AG09319 (cell line): ENCODE data around the gene RCOR2.

Source experiments
- DNase-seq: peaks from one replicate; pipeline ENCODE4 v3.0.0-alpha.2; 2010; ENCODE audit warnings: low read depth; ENCODE audit errors: extremely low read depth
- TF ChIP-seq, protein P1 (sequence below): IDR thresholded peaks from 2 replicates; pipeline ENCODE4 v1.5.1; 2011; ENCODE audit warnings: low read depth, mild to moderate bottlenecking, inconsistent platforms, low read length, moderate library complexity

Gene RCOR2

DNA sequence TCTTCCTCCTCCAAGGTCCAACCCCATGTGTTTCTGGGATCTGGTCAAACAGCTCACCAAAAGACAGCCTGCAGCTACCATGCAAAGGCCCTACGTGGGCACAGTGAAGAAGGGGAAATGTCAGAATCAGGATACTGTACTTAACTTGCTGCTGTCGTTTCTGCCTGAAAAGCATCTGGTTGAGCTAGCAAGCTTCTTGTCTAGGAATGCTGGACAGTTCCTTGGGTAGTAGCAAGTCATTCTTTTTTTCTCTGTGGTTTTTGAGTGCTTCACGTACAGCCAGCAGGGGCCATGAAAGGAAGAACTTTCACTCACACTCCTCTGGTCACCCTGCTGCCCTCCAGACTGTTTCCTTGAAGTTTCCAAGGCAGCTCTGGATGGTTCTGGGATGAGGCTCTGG is 24.7 kb downstream of the RCOR2 start:
- TF ChIP-seq, protein P1, sequence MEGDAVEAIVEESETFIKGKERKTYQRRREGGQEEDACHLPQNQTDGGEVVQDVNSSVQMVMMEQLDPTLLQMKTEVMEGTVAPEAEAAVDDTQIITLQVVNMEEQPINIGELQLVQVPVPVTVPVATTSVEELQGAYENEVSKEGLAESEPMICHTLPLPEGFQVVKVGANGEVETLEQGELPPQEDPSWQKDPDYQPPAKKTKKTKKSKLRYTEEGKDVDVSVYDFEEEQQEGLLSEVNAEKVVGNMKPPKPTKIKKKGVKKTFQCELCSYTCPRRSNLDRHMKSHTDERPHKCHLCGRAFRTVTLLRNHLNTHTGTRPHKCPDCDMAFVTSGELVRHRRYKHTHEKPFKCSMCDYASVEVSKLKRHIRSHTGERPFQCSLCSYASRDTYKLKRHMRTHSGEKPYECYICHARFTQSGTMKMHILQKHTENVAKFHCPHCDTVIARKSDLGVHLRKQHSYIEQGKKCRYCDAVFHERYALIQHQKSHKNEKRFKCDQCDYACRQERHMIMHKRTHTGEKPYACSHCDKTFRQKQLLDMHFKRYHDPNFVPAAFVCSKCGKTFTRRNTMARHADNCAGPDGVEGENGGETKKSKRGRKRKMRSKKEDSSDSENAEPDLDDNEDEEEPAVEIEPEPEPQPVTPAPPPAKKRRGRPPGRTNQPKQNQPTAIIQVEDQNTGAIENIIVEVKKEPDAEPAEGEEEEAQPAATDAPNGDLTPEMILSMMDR, result no peak; the same call in 1 of the 2 replicates
- DNase-seq, result no peak

DNA sequence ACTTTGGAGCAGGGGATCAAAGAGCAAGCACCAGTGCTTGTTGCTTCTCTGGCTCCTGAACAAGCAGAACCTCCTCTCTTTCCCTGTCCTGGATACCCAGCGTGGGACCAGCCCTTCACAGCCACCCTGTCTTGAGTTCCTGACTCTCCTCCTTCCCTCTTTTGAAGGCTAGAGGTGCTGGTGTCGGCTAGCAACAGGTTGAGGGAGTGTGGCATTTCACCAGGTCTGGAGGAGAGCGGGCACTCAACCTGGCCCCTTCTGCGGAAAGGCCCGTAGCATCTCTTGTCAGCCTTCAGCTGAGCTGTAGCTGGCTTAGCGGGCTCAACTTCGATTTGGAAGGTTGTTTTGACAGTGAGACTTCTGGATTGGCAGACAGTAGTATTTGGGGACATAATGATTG is 26.6 kb downstream of the RCOR2 start:
- TF ChIP-seq, protein P1, result no peak
- no peak for DNase-seq

DNA sequence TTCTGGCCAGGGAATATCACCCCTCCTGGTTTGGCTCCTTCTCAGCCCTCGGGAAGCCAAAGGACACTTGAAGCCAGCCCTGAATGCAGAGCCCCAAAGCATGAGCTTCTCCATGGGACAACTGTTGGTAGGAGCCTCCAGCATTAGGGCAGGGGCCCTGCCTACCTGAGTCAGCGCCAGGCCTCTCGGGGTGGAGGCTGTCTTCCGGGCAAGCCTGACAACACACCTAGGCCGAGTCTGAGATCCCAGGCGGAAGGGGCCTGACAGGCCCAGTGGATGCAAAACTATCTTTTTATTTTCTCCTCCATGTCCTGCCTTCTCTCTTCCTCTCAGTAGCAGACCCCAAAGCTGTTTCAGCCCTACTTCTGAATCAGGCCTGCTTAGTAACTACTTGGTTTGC is 27.6 kb downstream of the RCOR2 start:
- TF ChIP-seq, protein P1, result no peak
- DNase-seq, result no peak

DNA sequence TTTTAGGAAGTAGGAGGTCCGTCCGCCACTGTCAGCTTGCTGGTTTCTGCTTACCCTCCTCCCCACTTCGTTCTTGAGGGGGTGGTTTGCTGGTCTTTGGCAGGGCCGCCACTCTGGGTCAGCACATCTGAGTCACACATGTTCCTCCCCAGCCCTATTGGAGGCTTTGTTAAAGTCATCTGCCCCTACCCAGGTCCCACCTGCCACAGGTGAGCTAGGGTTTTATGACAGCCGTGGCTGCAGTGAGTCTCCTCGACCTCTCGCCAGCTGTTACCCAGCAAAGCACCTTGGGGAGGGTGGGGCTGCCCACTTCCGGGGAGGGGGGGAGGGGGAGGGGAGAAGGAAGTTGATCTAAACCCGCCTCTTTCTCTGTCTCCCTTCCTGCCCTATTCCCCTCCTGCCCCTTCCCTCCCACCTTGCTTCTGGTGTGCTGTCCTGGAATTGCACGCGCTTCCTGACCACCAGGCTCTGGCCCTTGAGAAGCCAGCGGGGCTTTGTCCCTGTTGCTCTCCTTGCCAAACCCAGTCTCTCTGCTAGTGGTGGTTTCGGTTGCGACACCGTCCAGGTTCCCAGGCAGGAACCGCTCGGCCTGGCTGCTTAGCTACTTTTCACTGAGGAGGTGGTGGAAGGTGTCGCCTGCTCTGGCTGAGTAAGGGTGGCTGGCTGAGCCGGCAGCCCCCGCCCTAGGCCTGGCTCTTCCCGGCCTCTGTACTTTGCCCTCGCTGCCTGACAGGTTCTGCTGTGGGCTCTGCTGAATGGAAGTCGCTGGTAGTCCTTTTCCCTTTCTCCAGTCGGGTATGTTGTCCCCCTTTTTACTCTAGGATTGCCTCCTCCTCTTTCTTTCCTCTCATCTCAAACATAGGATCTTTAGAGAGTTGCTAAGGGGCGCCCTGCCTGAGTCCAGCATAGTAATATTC is 28.5 kb downstream of the RCOR2 start:
- TF ChIP-seq, protein P1, result no peak
- no peak for DNase-seq

DNA sequence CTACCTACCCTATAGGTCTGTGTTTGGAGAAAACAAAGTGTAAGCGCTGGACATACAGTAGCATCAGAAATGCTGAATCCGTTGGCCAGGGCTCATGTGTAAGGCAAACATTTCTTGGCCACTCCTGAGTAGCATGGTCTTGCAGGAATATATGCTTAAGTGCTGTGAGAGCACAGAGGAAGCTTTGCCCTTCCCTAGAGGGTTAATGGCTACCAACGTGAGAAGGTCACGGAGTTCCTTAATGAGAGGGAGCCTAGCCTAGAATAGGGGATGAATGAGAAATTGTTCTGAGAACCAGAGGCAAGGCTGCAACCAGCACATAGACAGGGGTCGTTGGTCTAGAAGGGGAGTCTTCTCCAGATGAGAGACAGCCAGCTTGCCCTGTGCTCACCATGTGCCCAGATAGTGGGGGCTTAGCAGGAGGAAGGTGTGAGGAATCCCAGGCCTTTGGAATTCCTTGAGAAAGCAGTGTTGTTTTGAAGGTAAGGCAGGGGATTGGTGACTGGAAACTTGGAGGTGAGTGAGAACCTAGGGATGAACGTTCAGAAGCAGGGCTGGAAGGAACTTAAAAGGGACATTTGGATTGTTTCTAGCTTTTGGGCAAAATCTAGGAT is 29.5 kb downstream of the RCOR2 start:
- no peak for DNase-seq
- TF ChIP-seq, protein P1, result no peak

DNA sequence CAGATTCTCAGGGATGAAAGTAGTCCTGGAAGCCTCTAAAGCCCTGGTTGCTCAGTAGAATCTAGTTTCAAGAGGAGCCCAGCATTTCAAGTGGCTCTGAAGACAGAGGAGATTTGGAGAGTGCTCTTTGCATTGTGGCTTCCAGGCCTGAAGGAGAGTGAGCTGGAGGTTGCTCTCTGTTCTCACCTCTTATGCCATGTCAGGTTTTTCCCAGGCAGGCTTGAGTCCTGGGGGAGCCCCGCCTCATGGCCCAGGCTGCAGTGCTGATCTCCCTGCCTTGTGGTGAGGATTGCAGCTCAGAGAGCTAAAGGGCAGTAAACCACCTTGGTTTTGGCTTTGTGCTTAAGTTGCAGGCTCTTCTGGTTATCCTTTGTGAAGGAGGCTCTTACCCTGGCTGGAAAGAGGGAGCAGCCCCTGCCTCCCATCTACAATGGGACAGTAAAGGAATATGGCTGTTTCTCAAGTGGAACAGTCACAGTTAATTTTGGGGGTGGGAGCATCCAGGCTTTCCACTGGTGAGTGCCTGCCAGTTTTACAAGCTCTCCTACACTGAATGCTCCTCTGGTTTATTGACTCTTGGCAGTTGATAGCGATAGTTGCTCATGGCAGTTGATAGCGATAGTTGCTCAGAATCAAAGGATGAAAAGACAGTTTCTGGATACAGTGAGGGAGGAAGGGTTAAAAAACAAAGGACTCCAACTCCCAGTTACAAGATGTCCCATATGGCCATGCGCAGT is 32.6 kb downstream of the RCOR2 start:
- TF ChIP-seq, protein P1, result no peak

DNA sequence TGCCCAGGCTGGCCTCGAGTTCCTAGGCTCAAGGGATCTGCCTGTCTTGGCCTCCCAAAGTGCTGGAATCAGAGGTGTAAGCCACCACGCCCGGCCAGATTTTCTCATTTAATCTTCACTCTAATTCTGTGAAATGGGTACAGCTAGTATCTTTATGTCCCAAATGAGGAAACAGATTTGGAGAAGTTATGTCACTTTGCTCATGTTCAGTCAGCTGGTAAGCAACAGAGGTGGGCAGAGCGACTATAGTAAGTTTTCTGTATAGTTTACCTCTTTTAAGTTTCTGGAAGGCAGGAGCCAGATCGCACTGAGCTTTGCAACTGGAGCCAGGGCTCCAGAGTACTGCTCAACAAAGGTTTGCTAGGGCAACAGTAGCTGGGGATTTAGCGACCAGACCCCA is 33.2 kb downstream of the RCOR2 start:
- no peak for DNase-seq
- TF ChIP-seq, protein P1, result no peak

More for the DNA sequence above, 32.6 kb downstream of the RCOR2 start:
- DNase-seq, result no peak
